LHCN-M2 (cell line): ENCODE results near the gene ANO10. TPM values are rescaled to one million over a fixed set of nuclear protein-coding genes. Genes with fewer than 3 reads are reported as not detected.
"Not testable (repeated sequence)": the region's sequence is repeated elsewhere in the genome, so short reads cannot be mapped to it uniquely, and the experiment has no call there.

Experiments used
- DNase-seq: peaks from one replicate; pipeline ENCODE4 v3.0.0-alpha.2; 2012; ENCODE audit warnings: low read depth
- total RNA-seq: library from RNA; depleted of rRNA; stranded (reverse); fragments of >200 nt; gene quantifications from 2 replicates; pipeline ENCODE4 v1.2.3, GENCODE V29; 2014

ANO10 gene
- total RNA-seq, 1 experiment from 2014 or later, result 50.9 TPM

DNA sequence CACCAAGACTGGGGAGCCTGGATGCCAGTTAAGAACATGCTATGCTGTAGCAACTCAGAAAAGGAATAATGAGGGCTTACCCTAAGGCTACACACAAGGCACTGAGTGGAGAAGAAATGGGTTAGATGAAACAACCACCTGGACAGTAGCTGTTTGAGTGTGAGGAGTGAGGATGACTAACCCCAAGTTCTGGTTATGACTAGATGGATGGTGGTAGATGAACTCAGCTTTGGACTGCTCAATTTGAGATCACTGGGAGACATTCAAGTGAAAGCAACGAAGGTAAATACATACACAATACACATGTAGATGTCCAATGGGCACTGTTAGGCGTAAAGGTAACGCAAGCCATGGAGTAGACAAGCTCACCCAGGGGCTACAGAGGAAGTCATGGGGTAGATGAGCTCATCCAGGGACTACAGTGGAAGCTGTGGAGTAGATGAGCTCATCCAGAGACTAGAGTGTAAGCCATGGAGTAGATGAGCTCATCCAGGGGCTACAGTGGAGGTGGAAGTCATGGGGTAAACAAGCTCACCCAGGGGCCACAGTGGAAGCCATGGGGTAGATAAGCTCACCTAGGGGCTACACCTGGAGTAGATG is 98.3 kb downstream of the ANO10 start:
- no peak for DNase-seq

DNA sequence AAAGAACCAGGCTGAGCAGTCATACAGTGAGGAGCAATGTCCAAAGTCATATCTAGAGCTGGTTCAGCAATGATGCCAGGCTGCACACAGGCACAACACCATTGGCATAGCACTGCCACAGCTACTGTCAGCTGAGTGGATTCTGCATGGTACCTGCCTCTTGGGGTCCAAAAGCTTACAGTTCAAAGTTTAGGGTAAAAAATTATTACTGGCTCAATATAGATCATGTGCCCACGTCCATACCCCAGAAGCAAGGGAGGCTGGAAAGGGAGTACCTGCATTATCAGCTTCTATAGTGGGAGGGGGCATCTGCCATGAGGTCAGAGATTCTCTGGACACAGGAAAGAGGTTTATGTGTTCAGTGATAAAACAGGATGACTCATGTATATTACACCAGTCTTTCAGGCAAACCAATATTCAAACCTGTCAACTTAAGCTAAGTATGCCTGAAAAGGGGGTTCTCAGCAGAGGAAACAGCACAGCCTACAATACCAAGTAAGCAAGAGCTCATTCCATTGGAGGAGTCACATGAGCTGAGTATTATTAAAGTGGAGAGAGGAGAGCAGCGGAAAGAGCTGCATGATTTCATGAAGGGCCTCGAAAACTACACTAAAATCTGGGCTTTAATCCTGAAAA is 99.0 kb downstream of the ANO10 start:
- peak; percentile 20 for DNase-seq

DNA sequence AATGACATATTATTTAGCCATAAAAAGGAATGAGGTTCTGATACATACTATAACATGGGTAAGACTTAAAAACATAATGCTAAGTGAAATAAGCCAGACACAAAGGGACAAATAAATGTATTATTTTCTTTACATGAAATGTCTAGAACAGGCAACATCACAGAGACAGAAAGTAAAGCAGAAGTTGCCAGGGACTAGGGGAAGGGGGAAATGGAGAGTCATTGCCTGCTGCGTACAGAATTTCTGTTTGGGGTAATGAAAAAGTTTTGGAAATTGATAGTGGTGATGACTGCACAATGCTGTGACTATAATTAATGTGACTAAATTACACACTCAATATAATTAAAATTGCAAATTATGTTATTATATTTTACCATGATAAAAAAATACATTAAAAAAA is 99.9 kb downstream of the ANO10 start:
- DNase-seq, result no peak

DNA sequence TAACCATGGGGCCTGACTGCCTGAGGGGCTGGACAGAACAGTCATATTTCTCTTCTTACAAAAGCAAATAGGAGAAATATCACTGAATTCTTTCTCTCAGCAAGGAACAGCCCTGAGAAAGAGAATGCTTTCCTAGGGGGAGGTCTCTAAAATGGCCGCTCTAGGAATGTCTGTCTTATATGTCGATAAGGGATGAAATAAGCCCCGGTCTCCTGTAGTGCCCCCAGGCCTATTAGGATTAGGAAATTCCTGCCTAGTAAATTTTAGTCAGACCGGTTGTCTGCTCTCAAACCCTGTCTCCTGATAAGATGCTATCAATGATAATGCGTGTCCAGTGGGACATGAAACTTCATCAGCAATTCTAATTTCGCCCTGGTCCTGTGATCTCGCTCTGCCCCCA is 103.3 kb downstream of the ANO10 start:
- DNase-seq, result not testable (repeated sequence)

DNA sequence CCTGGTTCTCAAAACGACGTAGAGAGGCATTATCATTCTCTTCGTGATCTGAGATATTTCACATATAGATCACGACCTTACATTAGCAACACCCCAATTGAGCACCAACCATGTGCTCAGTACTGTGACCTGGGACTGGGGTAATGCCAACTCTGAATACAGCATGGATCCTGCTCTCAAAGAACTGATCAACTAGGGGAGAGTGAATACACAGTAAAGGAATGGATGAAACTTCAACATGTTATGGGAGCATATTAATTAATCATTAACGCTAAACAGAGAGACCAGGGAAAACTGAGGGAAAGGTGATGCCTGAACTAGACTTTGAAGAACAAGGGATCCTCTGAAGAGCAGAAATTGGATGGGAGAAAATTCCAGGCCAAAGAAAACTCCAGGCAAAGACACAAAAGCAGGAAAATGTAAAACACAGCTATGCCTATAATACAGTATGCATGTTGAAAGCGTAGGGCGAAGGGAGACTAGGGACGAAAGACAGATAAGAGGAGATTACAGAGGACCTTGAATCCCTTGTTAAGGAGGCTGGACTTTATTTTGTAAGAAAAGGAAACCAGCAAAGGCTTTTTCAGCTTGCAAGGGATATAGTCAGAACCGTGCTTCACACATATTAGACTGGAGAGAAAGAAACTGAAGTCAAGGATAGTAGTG is 105.7 kb downstream of the ANO10 start:
- no peak for DNase-seq

DNA sequence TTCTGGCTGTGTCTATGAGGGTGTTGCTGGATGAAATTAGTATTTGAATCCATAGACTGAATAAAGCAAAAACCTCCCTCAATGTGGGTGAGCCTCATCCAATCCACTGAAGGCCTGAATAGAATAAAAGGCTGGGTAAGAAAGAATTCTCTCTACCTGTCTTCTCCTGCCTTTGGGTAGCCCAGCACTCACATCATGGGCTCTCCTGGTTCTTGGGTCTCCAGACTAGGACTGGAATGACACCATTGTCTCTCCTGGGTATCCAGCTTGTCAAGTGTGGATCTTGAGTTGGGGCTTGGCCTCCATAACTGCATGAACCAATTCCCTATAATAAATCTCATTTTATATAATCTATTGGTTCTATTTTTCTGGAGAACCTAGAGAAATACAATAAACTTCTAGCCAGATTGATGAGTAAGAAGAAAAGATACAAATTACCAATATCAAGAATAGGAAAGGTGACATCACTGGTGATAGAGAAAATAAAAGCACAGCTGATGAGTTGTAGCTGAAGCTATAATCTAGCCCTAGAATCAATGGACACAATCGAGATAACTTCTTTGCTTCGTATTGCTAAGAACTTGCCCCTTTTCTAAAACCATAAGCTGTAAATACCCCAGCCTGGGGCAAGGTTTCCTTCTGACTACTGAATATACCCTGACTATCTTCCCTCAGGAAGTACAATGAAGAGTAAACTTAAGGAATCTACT is 106.4 kb downstream of the ANO10 start:
- no peak for DNase-seq

DNA sequence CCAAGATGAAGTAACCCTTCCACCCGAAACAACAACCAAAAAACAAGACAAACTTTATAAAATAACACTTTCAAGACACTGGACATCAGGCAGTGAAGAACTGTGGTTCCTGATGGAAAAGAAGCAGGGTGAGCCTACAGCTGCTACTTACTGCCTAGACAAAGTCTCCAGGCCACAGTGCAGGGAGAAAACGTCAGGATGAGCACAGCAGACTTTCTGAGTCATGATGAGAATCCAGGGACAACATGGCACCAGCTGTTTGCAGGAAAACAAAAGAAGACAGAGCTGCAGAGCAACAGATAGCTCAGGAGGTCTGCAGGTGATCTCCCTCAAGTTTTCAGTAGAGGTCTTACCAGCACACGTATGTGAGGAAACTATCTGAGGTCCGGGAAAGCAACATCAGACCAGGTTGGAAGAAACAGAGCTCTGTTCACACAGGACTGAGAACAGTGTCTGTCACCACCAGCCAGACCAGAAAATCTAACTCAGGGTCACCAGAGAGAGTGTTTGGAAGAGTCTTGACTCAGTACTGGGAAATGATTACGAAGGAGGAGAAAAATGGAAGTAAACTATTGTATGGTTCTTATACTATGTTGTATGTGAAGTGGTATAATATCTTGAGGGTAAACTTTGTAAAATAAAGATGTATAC is 108.9 kb downstream of the ANO10 start:
- DNase-seq, result peak; percentile 87

DNA sequence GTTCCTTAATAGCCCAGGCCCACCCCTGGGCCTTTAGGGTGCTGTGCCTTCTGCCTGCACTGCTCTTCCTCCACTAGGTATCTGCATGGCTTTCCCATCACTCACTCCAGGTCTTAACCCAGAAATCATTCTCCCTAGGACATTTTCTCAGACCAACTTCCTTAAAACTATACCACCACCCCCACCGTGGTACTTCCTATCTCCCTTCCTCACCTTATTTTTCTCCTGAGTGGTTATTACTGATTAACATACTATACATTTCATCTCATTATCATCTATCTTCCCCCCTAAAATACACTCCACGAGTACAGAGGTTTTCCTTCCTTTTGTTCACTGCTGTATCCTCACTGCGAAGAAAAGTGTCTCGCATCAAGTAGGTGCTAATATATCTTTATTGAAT is 115.2 kb downstream of the ANO10 start:
- DNase-seq, result no peak

DNA sequence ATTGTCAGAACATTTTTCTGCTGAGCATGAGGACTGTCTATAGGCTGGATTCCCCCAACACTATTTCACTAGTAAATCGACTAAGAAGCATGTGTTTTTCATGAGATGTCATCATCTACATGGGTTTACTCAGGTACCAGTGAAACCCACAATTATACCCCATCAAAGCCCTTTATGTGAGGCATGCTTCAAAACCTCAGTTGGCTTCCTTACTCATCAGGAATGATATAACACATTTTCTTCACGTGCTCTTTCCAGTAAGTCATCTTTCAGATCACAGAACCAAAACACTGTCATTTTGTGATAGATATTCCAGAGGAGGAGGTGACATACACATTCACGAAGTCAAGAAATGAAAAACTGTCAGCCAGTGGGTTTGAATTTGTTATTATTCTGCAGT is 116.5 kb downstream of the ANO10 start:
- DNase-seq, result peak; percentile 70

DNA sequence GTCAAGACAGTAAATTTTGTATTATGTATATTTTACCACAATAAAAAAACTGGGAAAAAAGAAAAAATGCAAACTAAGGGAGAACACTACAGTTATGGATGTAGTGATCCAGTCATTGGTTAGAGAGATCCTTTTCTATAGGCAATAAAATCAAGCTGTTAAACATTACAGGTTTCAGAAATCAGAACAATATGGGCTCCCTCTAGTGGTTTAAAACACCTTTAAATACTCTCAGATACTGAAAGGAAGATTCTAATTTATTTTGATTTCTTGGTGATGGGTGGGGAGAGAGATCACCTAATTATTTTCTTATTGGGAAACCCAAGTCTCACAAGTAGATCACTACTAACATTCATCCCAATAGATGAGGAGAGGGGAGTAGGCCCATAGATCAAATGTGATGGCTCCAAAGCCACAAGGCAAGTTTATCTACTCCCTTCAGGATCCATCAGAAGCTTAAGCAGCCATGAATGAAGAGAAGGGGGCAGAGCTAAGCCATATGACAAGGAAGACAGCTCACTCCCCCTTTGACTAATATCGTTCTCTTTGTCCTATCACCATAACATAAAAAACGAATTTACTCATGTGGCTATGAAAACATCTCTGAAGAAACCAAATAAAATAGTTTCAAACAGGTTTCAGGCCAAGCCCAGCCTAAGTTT is 118.6 kb downstream of the ANO10 start:
- peak; percentile 27 for DNase-seq

DNA sequence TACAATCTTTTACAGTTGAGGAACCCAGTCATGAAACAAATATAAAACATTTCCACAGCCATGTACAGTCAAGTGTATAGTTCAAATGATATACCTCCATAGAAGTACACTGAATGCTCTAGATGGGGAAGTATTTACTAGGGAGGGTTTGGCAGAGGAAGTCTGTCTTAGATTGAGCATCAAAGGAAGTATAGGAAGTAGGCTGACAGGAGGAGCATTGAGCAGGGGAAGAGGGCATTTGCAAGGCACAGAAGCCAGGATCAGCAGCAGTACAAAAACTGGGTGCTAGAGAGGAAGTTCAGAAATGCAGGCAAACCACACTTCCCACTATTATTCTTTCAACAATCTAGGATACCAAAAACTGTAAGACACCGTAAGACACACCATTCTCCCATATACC is 122.6 kb downstream of the ANO10 start:
- DNase-seq, result no peak

DNA sequence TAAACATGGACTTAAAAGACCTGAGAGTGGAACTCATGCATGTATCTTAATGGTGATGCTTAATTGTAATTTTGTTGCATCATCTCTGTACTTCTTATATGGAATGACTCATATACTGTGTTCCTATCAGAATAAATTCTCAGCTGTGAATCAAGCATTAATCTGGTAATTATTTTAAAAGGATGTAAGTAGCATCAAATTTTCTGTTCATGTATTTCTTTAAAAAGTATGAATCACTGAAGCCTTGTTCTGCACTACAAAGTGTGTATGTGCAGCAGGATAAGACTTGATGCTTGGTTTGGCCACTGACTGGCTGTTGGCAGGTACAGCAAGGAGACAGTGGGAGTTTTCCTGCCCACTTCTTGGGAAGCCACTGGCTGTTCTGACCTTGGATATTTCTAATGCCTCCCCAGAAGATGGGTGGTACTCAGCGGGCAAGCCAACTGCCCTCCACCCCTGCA is 123.9 kb downstream of the ANO10 start:
- peak; percentile 22 for DNase-seq

DNA sequence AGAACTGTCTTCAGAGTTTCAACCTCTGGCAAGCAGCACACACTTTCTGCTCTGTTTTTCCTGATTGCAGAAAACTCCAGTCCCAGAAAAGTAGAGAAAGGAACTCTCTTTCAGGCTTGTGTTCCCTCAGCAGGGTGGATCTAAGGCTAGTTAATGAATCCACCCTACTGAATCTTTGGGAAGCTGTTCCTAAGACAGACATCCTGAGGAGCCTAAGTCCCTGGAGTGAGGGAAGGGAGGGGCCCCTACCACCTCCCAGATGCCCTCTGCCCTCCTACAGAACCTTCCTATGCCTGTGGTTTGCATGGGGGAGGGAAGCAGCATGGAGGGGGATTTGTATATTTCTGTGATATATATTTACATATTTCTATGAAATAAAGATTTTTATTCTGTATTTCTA is 124.4 kb downstream of the ANO10 start:
- no peak for DNase-seq

DNA sequence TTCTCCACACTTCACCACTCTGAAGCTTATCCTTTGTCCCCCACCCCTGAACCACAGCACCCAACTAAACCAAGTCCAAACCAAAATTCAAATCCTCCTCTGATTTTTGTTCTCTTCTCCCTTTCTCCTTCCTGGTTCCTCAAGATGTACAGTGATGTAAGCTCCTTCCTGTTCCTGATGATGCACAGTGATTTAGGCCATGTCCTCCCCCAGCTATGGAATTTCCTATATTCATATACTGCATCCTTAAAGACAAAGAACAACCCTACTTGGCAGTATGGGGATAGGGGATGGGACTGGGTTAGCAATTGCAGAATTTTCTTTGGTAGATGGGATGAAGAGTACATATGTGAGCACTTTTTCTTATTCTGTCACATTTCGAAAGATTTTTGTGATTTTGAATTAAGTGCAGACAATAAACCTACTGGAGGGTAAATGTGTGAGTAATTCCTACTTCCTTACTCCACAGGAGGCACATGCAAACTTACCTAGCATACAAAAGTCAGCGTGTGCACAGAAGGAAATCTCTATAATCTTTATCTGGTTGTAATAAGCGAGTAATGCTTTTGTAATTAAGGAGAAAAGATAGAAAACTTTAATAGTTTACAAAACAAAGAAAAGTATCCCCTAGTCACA is 125.0 kb downstream of the ANO10 start:
- no peak for DNase-seq

DNA sequence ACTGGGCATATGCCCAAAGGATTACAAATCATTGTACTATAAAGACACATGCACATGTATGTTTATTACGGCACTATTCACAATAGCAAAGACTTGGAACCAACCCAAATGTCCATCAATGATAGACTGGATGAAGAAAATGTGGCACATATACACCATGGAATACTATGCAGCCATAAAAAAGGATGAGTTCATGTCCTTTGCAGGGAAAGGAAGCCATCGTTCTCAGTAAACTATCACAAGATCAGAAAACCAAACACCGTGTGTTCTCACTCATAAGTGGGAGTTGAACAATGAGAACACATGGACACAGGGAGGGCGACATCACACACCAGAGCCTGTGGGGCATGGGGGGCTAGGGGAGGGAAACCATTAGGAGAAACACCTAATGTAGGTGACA is 128.9 kb downstream of the ANO10 start:
- not testable (repeated sequence) for DNase-seq

DNA sequence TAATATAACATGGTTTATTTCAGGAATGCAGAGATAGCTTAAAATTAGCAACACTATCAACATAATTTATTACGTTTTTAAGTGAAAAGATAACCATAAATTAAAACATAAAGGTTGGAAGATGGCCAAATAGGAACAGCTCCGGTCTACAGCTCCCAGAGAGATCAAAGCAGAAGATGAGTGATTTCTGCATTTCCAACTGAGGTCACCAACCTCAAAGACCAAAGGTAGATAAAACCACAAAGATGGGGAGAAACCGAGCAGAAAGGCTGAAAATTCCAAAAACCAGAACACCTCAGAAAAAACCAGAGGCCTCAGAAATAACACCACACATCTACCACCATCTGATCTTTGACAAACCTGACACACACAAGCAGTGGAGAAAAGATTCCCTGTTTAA is 130.0 kb downstream of the ANO10 start:
- DNase-seq, result not testable (repeated sequence)

DNA sequence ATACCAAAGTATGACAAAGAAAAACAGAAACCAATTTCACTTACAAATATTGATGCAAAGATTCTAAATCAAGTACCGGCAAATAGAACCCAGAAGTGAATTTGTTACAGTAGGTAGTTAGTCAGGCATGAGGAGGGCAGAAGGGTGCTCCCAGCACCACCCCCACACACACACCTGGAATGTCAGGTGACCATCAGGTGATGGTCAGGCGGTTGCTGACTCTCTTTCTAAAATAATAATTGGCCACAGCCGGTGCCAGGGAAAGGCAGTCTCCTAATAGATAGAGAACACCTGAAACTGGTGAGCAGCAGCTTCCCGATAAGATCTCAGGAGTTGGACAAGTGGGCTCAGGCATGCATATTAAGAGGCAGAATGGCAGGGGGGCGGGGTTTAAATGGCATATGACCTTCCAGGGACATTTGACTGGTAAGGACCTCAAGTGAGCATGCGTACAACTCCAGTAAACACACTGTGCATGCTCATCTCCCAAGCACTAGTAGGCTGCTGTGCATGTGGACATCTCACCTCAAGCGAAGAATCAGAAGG is 131.1 kb downstream of the ANO10 start:
- no peak for DNase-seq

DNA sequence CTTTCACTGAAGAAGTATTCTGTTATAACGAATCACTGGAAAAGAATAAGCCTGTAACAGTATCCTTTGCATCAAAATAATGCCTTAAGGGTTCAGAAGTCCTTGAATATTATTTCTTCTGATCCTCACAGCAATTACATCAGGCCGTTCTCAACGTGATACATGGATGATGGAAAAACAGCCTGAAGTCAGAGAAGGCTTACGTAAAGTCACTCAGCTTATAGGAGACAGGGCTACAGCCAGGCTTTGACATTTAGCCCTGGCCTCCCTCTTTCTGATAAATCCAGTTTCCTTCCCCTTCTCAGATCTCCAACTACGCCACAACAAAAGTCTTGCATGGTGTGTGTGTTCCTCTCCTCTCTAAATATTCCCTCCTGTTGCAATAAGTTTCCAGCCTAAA is 131.9 kb downstream of the ANO10 start:
- no peak for DNase-seq

DNA sequence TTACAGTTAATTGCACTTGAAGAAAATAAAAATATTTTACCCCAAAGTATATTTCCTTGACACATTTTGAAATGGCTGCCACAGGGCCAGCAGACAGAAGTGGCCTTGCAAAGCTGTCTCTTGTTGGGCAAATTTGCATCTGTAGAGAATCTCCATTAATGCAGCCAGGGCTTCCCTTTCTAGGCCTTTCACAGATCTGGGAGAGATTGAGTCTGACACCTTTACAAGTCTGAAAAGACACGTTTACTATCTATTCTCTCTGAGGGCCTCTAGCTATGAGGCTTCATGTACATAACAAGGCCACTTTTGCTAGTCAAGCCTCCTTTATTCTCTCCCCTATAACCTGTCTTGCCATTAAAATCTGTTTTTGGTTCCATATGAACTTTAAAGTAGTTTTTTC is 135.9 kb downstream of the ANO10 start:
- no peak for DNase-seq

DNA sequence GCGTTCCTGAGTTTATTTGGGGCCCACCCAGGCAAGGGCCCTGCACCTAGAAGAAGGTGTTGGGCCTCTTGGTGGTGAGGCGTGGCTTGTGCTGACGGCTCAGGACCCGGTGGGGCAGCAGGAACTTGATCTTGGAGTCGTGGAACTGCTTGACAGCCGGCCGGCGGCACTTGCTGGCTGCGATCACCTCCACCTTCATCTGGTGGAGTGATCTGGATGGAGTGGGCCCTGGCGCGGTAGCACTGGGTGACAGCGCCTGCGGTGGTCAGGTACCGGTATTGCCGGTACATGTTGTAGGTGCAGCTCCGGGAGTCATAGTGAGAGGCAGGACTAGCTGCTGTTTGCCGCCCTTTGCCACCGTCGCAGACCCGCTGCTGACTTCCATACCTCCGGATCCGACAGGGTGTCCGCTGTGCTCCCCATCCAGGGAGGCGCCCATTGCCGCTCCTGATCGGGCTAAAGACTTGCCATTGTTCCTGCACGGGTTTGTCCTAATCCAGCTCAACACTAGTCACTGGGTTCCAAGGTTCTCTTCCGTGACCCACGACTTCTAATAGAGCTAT is 136.8 kb downstream of the ANO10 start:
- no peak for DNase-seq
